Panc1 (cell line): Measurements from ENCODE around the gene TANGO2. TPM values are rescaled to one million over a fixed set of nuclear protein-coding genes. Genes with fewer than 3 reads are reported as not detected.

Experiments
- ATAC-seq: fragments of 200-7000 bp; cut with Tn5 transposase; 2 replicates; pipeline ENCODE4 v1.9.1; 2020; ENCODE audit warnings: mild to moderate bottlenecking, moderate library complexity
- BruUV-seq: library from RNA; stranded (reverse); fragments of 400-500 nt; replicated peaks from 2 replicates; lab custom pipeline; 2021; lab: Mats Ljungman, UMichigan
- CTCF ChIA-PET: fragments of 300-600 bp; sonication (Branson Sonifier 250); formaldehyde crosslinking; loops from one replicate; lab custom pipeline; 2022; ENCODE audit warnings: antibody characterized with exemption; lab: Charles Lee
- POLR2A ChIA-PET: fragments of 300-600 bp; sonication (Branson Sonifier 250); formaldehyde crosslinking; loops from one replicate; lab custom pipeline; 2022; ENCODE audit warnings: antibody characterized with exemption; lab: Charles Lee
- DNase-seq: peaks from one replicate; pipeline ENCODE4 v3.0.0-alpha.2; 2010; ENCODE audit warnings: low read depth, low spot score
- H3K27ac ChIP-seq: 2 replicates; pipeline ENCODE4 v1.5.1; 2011; ENCODE audit warnings: mild to moderate bottlenecking, low read length, inconsistent platforms
- H3K27me3 ChIP-seq: fragments of 200-500 bp; sonication (Bioruptor generic); 2 replicates; pipeline ENCODE4 v1.6.0; 2014; ENCODE audit warnings: low read length, inconsistent platforms; ENCODE audit not compliant: control insufficient read depth, insufficient read depth
- H3K36me3 ChIP-seq: fragments of 200-500 bp; sonication (Bioruptor generic); 2 replicates; pipeline ENCODE4 v1.5.1; 2014; ENCODE audit warnings: inconsistent platforms, mild to moderate bottlenecking, low read length, moderate library complexity; ENCODE audit not compliant: control insufficient read depth, insufficient read depth
- H3K4me1 ChIP-seq: 2 replicates; pipeline ENCODE4 v1.5.1; 2011; ENCODE audit warnings: inconsistent platforms, mild to moderate bottlenecking, low read length, moderate library complexity; ENCODE audit not compliant: control insufficient read depth, insufficient read depth
- H3K4me3 ChIP-seq, 2 experiments: 2 replicates each; pipeline ENCODE4 v1.5.1; 2011 to 2012; ENCODE audit warnings: low read depth in 2 of 2, low read length in 2 of 2, mild to moderate bottlenecking in 2 of 2, inconsistent platforms in 1 of 2, moderate library complexity in 1 of 2
- H3K9me3 ChIP-seq: fragments of 200-500 bp; sonication (Bioruptor generic); 2 replicates; pipeline ENCODE4 v1.5.1; 2014; ENCODE audit warnings: low read depth, mild to moderate bottlenecking, inconsistent platforms, low read length, moderate library complexity; ENCODE audit not compliant: control insufficient read depth, insufficient read depth
- CTCF ChIP-seq: fragments of 450-650 bp; IDR thresholded peaks from 2 replicates; pipeline ENCODE4 v1.5.1; 2017; ENCODE audit warnings: mild to moderate bottlenecking
- POLR2AphosphoS5 ChIP-seq: IDR thresholded peaks from 2 replicates; pipeline ENCODE4 v1.6.1; 2012; ENCODE audit warnings: mild to moderate bottlenecking, low read depth, low read length, moderate library complexity
- REST ChIP-seq, 2 experiments: IDR thresholded peaks; 2 replicates each; pipeline ENCODE4 v1.6.1; 2011 to 2012; ENCODE audit warnings: low read depth in 2 of 2, control low read depth in 1 of 2, low read length in 1 of 2, mild to moderate bottlenecking in 1 of 2, moderate library complexity in 1 of 2; ENCODE audit not compliant: insufficient read depth in 1 of 2
- SIN3A ChIP-seq: IDR thresholded peaks from 2 replicates; pipeline ENCODE4 v1.6.1; 2012; ENCODE audit warnings: low read depth, mild to moderate bottlenecking, low read length, moderate library complexity, borderline replicate concordance; ENCODE audit not compliant: insufficient read depth
- TCF7L2 ChIP-seq: IDR thresholded peaks from 2 replicates; pipeline ENCODE4 v1.6.1; 2011; ENCODE audit warnings: mild to moderate bottlenecking, low read depth, low read length, inconsistent platforms
- in situ Hi-C: cut with HindIII; loops from 2 replicates; pipeline ENCODE4 v1.10.0; 2016; ENCODE audit warnings: low sequenced_read_pairs, low pct_unique_long_range_greater_than_20kb
- intact Hi-C: fragments of 100-400 bp; cut with micrococcal nuclease; formaldehyde crosslinking; loops from one replicate; pipeline ENCODE4 v1.10.0; 2022; ENCODE audit not compliant: unreplicated experiment
- total RNA-seq: library from RNA; stranded (reverse); gene quantifications from one replicate; pipeline ENCODE4 v1.2.1, GENCODE V29; 2021; ENCODE audit not compliant: unreplicated experiment

The TANGO2 gene
- total RNA-seq, 1 experiment from 2014 or later: 32.2 TPM

GRCh38 chr22:20025401-20026203 lies 4.7 kb downstream of the TANGO2 start:
- DNase-seq: no peak
- H3K9me3 ChIP-seq: no peaks in the 10 kb centered on the region
- TF ChIP-seq POLR2AphosphoS5 (no peak), TCF7L2 (no peak), REST (IDR thresholded peaks at IDR 0.05; ENCODE audit: insufficient read depth in 1 of 2, low read depth in 2 of 2, low read length in 1 of 2) (no peak), CTCF (no peak)
- no peak overlapping the region for H3K4me3 ChIP-seq
- no TSS peak for BruUV-seq
- H3K27ac ChIP-seq: no peak overlapping the region
- in situ Hi-C loops (no loop called here), intact Hi-C loops (no loop called here)
- ChIA-PET CTCF (no interaction called here), POLR2A (no interaction called here)
- H3K36me3 ChIP-seq: no peaks in the 10 kb centered on the region; the same call in 1 of the 2 replicates
- H3K27me3 ChIP-seq: no peaks in the 10 kb centered on the region
- H3K4me1 ChIP-seq: peaks cover 3% of the 10 kb centered on the region; the same call in 1 of the 2 replicates
- ATAC-seq: no peak

GRCh38 chr22:20026204-20026908 lies 5.4 kb downstream of the TANGO2 start:
- ATAC-seq: no peak
- CTCF ChIA-PET: interaction anchor here (0.6 to 1.3 kb wide), 2 partner anchors 12 to 13 kb away, joined by 3 to 6 read pairs; no protein-coding TSS in a partner anchor
- H3K36me3 ChIP-seq: no peaks in the 10 kb centered on the region; the same call in 1 of the 2 replicates
- no peaks in the 10 kb centered on the region for H3K9me3 ChIP-seq
- in situ Hi-C loops: no loop called here
- no peak overlapping the region for H3K27ac ChIP-seq
- DNase-seq: no peak
- no peaks in the 10 kb centered on the region for H3K27me3 ChIP-seq
- POLR2A ChIA-PET: interaction anchor here (0.6 kb wide), 1 partner anchor 43 kb away, joined by 7 read pairs; no protein-coding TSS in a partner anchor
- H3K4me3 ChIP-seq: no peak overlapping the region
- intact Hi-C loops: no loop called here
- BruUV-seq: no TSS peak
- TF ChIP-seq TCF7L2 (no peak), POLR2AphosphoS5 (no peak), REST (IDR thresholded peaks at IDR 0.05; ENCODE audit: insufficient read depth in 1 of 2, low read depth in 2 of 2, low read length in 1 of 2) (no peak), SIN3A (no peak), CTCF (no peak)
- peaks cover 3% of the 10 kb centered on the region; the same call in 1 of the 2 replicates for H3K4me1 ChIP-seq
